Measurements from ENCODE around the gene TIGD7.

- TF ChIP-seq, protein P1, sequence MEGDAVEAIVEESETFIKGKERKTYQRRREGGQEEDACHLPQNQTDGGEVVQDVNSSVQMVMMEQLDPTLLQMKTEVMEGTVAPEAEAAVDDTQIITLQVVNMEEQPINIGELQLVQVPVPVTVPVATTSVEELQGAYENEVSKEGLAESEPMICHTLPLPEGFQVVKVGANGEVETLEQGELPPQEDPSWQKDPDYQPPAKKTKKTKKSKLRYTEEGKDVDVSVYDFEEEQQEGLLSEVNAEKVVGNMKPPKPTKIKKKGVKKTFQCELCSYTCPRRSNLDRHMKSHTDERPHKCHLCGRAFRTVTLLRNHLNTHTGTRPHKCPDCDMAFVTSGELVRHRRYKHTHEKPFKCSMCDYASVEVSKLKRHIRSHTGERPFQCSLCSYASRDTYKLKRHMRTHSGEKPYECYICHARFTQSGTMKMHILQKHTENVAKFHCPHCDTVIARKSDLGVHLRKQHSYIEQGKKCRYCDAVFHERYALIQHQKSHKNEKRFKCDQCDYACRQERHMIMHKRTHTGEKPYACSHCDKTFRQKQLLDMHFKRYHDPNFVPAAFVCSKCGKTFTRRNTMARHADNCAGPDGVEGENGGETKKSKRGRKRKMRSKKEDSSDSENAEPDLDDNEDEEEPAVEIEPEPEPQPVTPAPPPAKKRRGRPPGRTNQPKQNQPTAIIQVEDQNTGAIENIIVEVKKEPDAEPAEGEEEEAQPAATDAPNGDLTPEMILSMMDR (IDR thresholded peaks at IDR 0.05; ENCODE audit: insufficient read depth, low read length, poor library complexity, severe bottlenecking): no peak
- no peak for TF ChIP-seq EZH2phosphoT487 (conservative IDR thresholded peaks at IDR 0.05; ENCODE audit: low read length)
Measured at GRCh38 chr16:3274947-3275346, 30.3 kb downstream of the TIGD7 start.
